A204.1 (cell line): ENCODE measurements around the gene SORCS1.
"Not testable (repeated sequence)": the region's sequence is repeated elsewhere in the genome, so short reads cannot be mapped to it uniquely, and the experiment has no call there.

Experiments used
- FAIRE-seq: peaks from 2 replicates; lab custom pipeline; 2012; peaks lifted over from hg19 to GRCh38; lab: Jason Lieb, UNC

The SORCS1 gene

DNA sequence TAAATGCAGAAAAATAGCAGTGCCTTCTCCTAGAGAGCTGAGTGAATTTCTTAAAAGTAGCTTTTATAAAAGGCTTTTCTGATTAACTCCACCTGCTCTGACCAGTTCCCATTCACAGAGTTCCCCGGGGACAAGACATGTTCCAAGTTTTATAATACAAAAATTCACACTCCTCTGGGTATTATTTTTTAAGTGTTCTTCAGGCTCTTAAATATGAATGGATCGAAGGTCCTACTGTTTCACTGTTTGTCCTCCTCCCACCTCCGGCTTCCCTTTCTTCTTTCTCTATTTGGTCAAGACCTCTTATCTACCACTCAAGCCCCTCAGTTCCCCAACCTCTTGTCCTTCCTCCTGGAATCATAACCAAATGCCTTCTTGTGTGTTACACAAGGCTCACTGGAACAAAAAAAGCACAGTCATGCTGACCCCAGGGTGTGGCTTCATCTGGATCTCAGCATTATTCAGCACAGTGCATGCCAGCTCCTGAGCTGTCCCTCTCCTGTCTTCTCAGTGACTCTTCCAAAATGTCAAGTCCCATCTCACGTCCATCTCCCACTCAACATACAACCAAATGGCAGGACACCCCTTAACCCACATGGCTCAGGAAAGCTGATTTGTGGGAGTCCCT lies 222.4 kb downstream of the SORCS1 start:
- FAIRE-seq: no peak

DNA sequence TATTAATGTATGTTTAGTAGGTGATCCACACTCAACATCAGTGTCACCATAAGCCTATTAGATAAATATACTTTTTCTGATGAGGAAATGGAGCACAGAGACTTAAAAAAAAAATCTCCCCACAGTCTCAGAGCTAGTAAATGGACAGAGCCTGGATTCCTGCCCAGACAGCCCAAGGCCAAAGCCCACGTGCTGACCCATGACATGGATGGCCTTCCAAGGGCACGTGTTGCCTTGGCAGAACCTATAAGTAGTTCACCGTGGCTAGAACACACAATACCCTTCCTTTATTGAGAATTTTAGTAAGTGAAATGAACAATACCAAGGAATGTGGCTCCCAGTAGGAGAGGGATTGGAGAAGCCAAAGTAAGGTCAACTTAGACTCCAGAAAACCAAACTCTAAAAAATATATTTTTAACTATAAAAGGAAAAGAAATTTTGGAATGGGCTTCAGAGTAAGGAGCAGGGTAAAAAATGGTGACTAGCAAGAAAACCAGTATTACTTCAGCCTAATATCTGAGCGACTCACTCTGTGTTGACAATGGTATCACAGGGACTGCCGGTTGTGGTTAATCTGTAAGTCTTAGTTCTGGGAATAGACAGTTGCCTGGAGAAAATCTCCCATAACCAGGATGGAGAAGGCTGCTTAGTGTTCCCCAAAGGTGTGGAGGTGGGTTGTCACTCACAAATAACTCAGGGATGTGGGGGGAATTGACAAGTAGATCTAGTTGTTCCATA lies 223.0 kb downstream of the SORCS1 start:
- no peak for FAIRE-seq

DNA sequence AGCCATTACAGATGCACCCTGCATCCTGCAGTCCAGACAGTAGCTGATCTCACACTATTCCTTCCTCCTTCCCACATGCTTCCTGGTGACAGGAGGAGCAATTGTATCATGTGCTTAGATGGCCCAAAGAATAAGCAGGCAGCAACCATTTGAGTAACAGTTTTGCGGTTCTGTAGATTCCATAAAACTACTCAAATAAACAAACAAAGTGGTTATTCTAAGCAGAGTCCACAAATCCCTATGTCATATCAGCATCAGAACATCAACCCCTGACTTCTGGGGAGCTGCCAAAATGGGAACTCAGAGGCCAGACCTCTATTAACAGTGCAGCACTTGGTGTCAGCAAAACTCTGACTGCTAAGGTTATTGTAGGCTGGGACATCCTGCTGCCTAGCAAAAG lies 226.0 kb downstream of the SORCS1 start:
- FAIRE-seq: no peak

DNA sequence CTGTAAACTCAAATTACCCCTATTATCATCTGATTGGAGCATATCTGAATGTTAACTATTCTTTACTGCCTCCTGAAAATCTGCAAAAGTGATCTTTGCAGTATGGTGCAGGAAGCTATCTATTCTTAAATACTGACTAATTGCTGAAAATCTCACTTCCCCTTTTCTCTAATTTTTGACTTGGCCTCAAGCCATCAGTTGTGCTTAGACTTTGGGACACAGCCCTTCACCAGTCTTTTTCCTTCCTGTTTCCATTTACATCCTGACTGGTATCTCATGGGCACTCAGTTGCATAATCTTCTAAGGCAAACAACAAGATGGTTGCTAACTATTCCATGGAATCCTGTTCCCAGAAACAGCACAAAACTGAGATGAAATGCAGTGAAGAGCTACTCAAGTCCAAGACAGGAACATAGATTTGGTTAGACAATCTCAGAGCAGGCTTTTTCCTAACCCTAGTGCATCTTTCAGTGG lies 228.5 kb downstream of the SORCS1 start:
- FAIRE-seq: no peak

DNA sequence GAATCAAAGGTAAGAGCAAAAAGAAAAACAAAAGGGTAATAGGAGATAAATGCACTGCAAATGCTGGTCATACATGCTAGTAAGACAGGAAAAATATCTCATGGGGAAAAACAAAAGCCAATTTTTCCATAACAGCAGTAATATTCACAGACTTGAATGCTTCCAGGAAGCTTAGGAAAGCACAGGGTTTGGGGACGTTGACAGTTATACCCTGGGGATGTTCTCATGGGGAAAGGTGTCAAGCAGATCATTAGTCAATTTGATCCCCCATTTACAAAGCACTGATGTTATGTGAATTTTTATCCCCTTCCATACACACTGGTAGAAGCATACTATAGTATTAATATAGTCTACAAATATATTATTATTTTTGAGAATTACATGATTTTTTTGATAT lies 232.7 kb downstream of the SORCS1 start:
- no peak for FAIRE-seq

DNA sequence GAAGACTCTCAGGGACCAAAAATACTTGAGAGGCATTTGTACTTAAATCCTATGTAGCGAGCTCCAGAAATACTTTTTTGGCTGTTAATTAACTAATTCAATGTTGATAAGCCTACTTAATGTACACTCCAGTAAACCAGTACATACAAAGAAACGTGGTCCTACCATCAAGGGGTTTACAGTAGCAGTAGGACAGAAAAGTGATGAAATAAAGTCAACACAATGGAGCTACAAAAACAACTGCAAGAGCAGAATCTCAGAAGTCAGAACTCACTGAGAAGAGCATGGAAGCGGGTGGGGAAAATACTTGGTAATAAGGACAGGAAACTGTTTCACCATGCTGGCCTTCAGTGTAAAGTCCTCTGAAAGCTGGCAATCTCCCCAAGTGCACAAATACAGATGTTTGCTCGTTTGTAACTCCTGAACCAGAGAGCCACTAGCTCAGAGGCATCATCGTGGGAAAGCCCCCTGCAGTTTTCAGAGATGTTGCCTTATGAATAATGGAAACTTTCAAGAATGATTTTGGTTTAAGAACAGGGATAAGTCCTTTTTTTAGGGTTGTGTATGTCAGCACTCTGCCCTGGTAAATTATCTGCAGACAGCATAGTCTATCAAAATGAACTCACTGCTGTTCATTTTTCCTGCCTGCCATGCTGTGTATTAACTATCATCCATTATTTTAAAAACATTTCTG lies 233.2 kb downstream of the SORCS1 start:
- FAIRE-seq: no peak

DNA sequence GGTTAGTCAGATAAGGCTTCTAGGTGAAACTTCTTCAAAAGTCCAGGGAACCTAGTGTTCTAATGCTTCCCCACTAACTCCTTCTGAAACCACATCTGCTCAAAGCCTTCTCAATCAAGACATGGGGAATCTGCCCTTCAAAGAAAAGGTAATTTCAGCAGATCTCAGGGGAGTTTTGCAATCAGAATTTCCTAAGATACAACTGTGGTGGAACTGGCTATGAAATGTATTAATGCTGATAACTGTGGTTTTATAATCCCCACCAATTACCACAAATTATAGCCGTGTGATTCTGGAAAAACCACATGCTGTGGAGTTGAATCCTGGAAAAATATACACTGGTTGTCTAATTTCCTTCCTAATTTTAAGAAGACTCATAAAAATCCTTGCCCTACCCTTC lies 233.8 kb downstream of the SORCS1 start:
- FAIRE-seq: no peak

DNA sequence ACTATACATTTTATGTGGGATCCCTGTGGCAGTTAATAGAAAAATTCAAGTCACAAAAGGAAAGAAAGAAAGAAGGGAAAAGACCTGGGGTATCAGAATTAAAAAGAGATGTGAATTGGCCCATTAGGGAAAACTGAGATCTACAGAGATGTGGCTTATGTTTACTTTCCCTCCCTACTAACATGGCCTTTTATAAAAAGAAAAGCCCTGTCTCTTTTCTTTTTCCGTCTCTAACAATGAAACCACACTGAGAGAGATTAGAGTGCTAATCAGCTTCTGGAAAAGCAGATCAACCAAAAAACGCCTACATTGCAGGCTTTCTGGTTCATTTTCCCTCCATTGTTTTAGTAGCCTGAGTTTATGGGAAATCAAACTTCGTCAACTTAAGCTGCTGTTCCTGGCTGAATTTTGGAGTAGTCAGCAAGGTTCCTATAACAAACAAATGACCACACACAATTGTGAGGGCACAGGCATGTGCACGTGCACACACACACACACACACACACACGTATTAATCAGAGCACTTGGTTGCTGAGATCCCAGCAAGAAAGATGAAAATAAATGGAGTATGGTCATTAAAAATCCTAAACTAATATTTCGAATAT lies 235.1 kb downstream of the SORCS1 start:
- FAIRE-seq: no peak

DNA sequence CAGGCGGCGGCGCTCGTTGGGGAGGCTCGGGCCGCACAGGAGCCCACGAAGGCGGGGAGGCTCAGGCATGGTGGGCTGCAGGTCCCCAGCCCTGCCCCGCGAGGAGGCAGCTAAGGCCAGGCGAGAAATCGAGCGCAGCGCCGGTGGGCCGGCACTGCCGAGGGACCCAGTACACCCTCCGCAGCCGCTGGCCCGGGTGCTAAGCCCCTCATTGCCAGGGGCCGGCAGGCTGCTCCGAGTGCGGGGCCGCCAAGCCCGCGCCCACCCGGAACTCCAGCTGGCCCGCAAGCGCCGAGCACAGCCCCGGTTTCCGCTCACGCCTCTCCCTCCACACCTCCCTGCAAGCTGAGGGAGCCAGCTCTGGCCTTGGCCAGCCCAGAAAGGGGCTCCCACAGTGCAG lies 236.4 kb downstream of the SORCS1 start:
- not testable (repeated sequence) for FAIRE-seq

DNA sequence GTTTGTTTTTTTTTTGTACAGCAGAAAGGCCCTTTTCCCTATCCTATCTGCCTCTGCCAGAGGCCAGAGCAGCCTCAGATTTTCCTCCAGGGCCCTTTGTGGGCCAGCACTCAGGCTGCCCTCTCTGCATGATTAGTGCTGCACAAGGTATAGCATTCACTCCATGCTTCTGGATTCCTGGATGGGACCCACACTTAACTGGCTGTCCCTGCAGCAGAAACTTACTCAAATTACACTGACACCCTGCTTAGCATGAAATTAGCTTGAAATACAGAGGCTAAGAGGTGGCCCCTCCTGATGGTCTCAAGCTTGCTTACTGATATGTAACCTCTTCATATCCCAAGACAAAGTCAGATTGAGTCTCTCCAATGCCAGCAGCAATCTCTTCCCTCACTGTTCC lies 239.3 kb downstream of the SORCS1 start:
- no peak for FAIRE-seq

DNA sequence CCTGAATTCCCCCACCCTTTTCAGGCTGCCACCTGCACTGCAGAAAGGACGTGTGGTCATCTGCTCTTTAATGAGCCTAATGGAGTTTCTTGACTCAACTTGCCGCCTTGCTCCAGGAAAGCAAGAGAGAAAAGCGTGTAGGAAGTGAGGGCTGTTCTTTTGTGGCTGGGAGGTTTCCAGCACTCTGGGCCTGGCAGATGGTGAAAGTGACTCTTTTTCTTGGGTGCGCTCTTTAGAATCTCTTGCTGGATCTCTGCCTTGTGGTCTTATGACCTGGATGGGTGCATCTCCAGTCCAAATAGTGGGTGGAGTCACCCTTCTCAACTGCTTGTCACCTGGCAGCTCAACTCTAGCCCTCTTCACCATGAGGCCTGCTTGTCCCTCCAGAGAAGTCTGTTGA lies 244.0 kb downstream of the SORCS1 start:
- no peak for FAIRE-seq

DNA sequence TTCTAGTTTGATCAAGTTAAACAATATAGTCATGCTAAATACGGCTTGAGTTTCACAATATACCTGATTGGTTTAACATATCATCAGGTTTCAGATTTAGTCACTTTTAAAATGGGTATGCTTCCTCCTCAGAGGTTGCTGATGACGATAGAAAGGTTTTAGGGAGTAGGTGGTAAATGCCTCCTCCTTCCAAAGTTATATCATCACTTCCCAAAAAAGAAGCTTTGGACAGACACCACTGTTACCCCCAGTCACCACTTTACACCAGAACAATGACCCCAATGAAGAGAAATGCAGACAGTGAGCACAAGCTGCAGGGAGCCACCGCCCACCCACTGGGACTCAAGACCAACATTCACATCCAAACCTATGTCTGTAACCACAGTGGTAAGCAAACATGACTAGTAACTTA lies 244.6 kb downstream of the SORCS1 start:
- FAIRE-seq: no peak

DNA sequence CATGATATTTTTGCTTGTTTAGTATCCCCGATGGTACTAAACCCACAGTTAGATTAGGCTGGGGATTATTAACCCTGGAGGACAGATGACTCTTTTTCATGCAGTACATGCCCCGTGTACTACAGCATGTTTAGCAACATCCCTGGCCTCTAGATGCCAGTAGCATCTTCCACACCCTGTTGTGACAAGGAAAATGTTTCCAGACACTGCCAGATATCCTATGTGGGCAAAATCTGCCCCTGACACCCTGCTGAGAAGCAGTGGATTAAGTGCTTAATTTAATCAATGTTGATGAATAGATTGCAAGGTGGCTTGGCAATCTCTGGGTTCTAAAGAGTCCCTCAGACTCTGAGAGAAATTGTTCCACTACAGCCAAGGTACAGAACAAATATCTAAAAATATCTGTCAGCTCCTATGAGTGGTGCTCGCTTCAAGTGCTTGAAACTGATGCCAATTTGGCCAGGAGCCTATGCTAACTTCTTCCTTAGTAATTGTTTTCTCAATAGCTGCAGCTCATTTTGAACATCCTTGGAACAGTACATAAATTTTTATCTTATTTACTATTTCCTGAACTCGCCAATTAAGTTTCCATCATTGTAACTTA lies 247.0 kb downstream of the SORCS1 start:
- no peak for FAIRE-seq

DNA sequence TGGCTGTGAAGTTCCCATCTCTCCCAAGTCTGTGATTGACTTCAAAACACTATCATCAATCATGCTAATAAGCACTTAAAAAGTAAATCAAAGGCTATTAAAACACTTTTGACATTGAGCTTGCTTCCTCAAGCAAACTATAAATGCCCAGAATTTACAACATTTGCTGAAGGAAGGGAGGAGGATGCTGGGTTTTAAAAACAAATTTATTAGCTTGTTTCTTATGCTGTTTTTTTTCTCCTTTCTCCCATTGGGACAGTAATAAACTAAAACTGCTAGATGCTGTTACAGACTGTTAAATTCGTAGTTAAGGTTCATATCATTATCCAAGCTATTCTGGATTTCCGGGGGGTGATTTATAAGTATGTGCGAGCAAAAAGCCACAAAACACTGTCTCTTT lies 250.5 kb downstream of the SORCS1 start:
- no peak for FAIRE-seq

DNA sequence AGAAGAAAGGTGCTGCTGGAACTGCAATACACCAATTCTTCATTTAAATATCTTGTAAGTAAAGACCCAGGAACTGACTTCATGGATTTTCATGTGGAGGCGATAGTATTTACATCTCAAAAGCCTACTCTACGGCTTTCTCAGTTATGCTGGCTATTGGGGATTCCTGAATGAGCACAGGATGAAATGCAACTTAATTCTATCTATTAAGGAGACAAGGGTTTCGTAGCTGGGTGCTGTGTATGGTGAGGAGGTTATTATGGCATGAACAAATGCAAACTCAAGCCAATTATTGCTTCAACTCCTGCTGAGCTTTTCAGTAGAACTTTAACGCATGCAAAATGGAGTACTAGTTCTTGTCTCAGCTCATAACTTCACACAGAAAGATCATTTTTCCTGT lies 251.2 kb downstream of the SORCS1 start:
- no peak for FAIRE-seq

DNA sequence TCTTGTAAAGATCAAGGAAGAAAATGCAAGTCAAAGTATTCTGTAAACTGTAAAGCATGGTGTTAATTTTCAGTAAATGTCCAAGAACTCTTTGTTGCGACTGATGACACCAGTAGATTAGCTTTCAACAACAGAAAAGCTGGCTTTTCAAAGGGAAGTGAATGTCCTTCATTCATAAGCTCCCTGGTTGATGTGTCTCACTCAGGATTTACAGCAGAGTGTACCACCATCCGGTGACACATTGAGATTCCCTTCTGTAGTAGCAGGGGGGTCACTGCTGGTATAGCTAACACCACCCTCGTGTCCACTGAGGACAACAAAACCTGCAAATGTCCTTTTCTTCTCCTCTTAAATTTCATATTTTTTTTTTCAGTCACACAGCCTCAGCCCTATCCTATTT lies 253.4 kb downstream of the SORCS1 start:
- no peak for FAIRE-seq

DNA sequence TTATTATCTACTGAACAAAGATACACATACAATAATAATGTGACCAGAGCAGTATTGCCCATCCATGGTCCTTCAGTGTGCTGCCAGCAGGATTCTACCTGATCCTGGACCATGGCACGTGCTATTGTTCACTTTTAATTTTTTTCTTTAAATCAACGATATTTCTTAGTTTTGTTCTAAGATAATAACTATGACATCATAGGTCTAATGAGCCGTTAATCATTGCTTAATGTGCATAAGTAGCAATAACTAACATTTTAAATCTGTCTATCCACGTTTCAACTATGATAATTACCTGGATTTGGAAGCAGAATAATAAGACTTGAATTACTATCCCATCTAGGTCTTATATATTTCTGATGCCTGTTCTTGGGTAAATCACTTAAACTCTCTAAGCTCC lies 253.8 kb downstream of the SORCS1 start:
- FAIRE-seq: no peak

DNA sequence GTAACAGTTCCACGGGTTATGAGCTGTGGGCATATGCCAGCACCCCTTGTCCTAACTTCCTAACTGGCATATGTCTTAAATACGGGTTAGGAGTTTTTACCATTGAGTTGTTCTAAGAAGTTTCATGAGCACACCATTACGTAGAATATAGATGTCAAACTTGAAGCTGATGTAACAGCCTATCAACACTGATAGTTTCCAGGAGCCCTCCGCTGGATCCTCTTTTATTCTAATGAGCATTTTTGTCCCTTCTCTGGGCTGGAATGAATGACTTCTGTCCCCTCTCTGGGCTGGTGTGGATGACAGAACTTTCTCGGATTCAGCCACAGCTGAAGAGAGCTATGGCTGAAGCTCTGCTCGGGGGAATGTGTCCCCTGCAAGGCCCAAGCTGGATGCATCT lies 256.3 kb downstream of the SORCS1 start:
- FAIRE-seq: no peak

DNA sequence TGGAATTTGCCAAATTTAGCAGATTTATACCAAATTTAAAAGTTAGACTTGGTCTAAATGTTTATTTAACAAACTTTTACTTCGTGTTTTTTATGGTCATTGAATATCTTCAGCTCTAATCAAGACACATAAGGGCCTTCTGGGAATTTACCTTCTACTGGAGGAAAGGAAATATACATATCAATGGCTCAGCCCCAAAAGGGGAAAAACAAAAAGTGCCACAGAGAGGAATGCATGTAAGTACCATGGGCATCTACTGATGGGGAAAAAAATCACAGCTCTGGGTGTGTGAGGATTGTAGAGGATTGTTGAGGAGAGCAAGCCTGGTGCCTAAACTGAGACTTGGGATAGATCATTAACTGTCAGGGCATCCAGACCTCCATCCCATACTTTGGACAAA lies 260.3 kb downstream of the SORCS1 start:
- no peak for FAIRE-seq

DNA sequence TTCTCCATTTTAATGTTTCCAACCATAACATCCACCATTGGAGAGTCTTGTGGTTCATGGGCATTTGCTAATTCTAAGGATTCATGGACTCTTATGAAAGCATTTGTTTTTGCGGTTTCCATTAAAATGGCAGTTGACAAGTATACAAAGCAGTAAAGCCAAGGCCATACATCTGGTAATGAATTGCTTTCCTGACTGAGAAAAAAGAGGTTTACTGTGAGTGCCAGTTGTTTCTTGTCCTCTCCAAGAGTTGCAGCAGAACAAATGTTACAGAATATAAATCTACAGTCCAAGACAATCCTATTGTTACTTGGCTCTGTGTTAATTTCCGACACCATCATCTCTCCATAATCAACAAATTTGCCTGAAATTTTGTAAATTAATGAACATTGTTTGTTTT lies 261.3 kb downstream of the SORCS1 start:
- no peak for FAIRE-seq

DNA sequence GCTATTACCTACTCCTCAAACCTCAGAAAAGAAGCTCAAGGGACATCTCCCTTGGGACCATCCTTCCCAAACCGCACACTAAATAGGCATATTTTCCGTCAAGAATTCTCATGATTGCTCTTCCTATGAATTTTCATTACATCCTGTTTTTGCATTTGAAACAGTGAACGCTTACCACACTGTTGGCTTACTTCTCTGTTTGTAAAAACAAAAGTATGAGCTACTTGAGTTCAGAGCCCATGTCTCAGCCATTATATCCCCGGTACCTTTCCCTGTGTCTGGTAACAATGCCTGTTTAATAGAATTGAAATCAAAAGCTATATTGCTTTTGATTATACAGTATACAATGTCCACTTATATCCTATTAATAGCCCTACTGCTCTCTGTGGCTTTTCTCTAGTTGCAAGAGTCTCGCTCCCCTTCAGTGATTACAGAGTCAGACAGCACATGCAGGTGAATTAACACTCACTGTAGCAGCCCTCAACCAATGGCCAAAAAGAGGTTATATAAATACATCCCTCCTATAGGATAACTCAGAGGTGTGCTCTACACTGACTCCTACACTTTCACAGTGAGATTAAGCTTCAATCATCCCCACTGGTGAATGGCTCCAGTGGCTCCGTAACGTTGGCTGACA lies 264.4 kb downstream of the SORCS1 start:
- FAIRE-seq: no peak

DNA sequence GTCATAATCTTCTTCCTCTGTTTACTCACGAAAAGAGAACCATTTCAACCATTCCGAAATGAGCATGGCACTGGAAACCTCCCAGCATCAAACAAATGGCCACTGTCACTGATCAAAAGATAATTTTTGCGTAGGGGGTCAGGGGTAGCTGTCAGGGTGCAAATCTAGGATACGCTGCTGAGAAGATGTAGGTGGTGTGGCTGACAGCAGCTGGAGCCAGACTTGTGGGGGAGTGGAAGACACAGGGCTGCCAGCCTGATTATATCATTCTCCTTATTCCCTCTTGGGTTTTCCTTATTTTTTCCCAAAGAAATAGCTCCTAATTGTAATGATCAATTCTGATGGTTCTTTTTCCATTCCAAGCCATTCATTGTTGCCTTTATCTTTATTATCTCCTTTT lies 266.1 kb downstream of the SORCS1 start:
- no peak for FAIRE-seq
